HEK293 (cell line): ENCODE measurements around the gene CASKIN2.
A peak's percentile ranks its signal among the peaks of the same experiment; 100 is the strongest.

ENCODE experiments used
- BCL11B ChIP-seq: fragments of 450-650 bp; formaldehyde crosslinking; IDR thresholded peaks from 2 replicates; pipeline ENCODE4 v1.5.1; 2016; ENCODE audit warnings: low read depth, missing biosample characterization, missing genetic modification characterization
- BCL6B ChIP-seq: fragments of 450-650 bp; formaldehyde crosslinking; IDR thresholded peaks from 2 replicates; pipeline ENCODE4 v1.5.1; 2017; ENCODE audit warnings: missing biosample characterization, missing genetic modification characterization
- EGR2 ChIP-seq: fragments of 450-650 bp; formaldehyde crosslinking; IDR thresholded peaks from 2 replicates; pipeline ENCODE4 v1.5.1; 2016; ENCODE audit warnings: low read depth, missing biosample characterization, missing genetic modification characterization
- SP2 ChIP-seq: fragments of 450-650 bp; formaldehyde crosslinking; IDR thresholded peaks from 2 replicates; pipeline ENCODE4 v1.5.1; 2016; ENCODE audit warnings: missing biosample characterization, missing genetic modification characterization
- TCF7L2 ChIP-seq: IDR thresholded peaks from 2 replicates; pipeline ENCODE4 v1.6.1; 2011; ENCODE audit warnings: low read depth, mild to moderate bottlenecking, inconsistent platforms, low read length, moderate library complexity, borderline replicate concordance
- TRIM28 ChIP-seq: IDR thresholded peaks from 2 replicates; pipeline ENCODE4 v1.6.1; 2011; ENCODE audit warnings: low read length, control low read depth, borderline replicate concordance
- ZBTB6 ChIP-seq: fragments of 450-650 bp; formaldehyde crosslinking; IDR thresholded peaks from 2 replicates; pipeline ENCODE4 v1.5.1; 2017; ENCODE audit warnings: missing biosample characterization, missing genetic modification characterization
- ZFP41 ChIP-seq: fragments of 450-650 bp; formaldehyde crosslinking; IDR thresholded peaks from 2 replicates; pipeline ENCODE4 v1.5.1; 2016; ENCODE audit warnings: missing biosample characterization, missing genetic modification characterization, borderline replicate concordance
- ZFP69B ChIP-seq: fragments of 450-650 bp; formaldehyde crosslinking; IDR thresholded peaks from 2 replicates; pipeline ENCODE4 v1.5.1; 2016; ENCODE audit warnings: missing biosample characterization, missing genetic modification characterization
- ZNF140 ChIP-seq: fragments of 450-650 bp; formaldehyde crosslinking; IDR thresholded peaks from 2 replicates; pipeline ENCODE4 v1.5.1; 2016; ENCODE audit warnings: missing biosample characterization, missing genetic modification characterization
- ZNF174 ChIP-seq: fragments of 450-650 bp; formaldehyde crosslinking; IDR thresholded peaks from 2 replicates; pipeline ENCODE4 v1.5.0; 2017; ENCODE audit warnings: missing biosample characterization, mild to moderate bottlenecking, missing genetic modification characterization
- ZNF19 ChIP-seq: fragments of 450-650 bp; formaldehyde crosslinking; IDR thresholded peaks from 2 replicates; pipeline ENCODE4; 2016; ENCODE audit warnings: missing biosample characterization, missing genetic modification characterization, low read depth
- ZNF221 ChIP-seq: fragments of 450-650 bp; formaldehyde crosslinking; IDR thresholded peaks from 2 replicates; pipeline ENCODE4 v1.5.1; 2017; ENCODE audit warnings: missing biosample characterization, missing genetic modification characterization, borderline replicate concordance
- ZNF239 ChIP-seq: fragments of 450-650 bp; formaldehyde crosslinking; IDR thresholded peaks from 2 replicates; pipeline ENCODE4 v1.5.1; 2016; ENCODE audit warnings: missing biosample characterization, missing genetic modification characterization
- ZNF26 ChIP-seq: fragments of 450-650 bp; formaldehyde crosslinking; IDR thresholded peaks from 2 replicates; pipeline ENCODE4 v1.5.1; 2016; ENCODE audit warnings: missing biosample characterization, missing genetic modification characterization
- ZNF350 ChIP-seq: fragments of 450-650 bp; formaldehyde crosslinking; IDR thresholded peaks from 2 replicates; pipeline ENCODE4 v1.5.0; 2017; ENCODE audit warnings: missing biosample characterization, mild to moderate bottlenecking, missing genetic modification characterization
- ZNF354C ChIP-seq: fragments of 450-650 bp; formaldehyde crosslinking; IDR thresholded peaks from 2 replicates; pipeline ENCODE4 v1.5.1; 2016; ENCODE audit warnings: missing biosample characterization, missing genetic modification characterization, low read depth, borderline replicate concordance
- ZNF391 ChIP-seq: fragments of 450-650 bp; formaldehyde crosslinking; IDR thresholded peaks from 2 replicates; pipeline ENCODE4 v1.5.1; 2016; ENCODE audit warnings: low read depth, missing biosample characterization, missing genetic modification characterization, borderline replicate concordance
- ZNF510 ChIP-seq: fragments of 450-650 bp; formaldehyde crosslinking; IDR thresholded peaks from 2 replicates; pipeline ENCODE4 v1.5.1; 2018; ENCODE audit warnings: mild to moderate bottlenecking, missing genetic modification characterization, missing biosample characterization; ENCODE audit not compliant: insufficient replicate concordance
- ZNF558 ChIP-seq: fragments of 450-650 bp; formaldehyde crosslinking; IDR thresholded peaks from 2 replicates; pipeline ENCODE4 v1.5.1; 2016; ENCODE audit warnings: missing biosample characterization, missing genetic modification characterization
- ZNF560 ChIP-seq: fragments of 450-650 bp; formaldehyde crosslinking; IDR thresholded peaks from 2 replicates; pipeline ENCODE4 v1.5.1; 2017; ENCODE audit warnings: missing biosample characterization, missing genetic modification characterization, borderline replicate concordance
- ZNF561 ChIP-seq: fragments of 450-650 bp; IDR thresholded peaks from 2 replicates; pipeline ENCODE4 v1.5.1; 2018; ENCODE audit warnings: missing biosample characterization, missing genetic modification characterization, borderline replicate concordance
- ZNF626 ChIP-seq: fragments of 450-650 bp; sonication (Bioruptor Pico); formaldehyde crosslinking; IDR thresholded peaks from 2 replicates; pipeline ENCODE4 v1.5.1; 2018; ENCODE audit warnings: missing biosample characterization, missing genetic modification characterization, inconsistent platforms
- ZNF747 ChIP-seq: fragments of 450-650 bp; formaldehyde crosslinking; IDR thresholded peaks from 2 replicates; pipeline ENCODE4 v1.5.1; 2016; ENCODE audit warnings: missing biosample characterization, missing genetic modification characterization
- ZNF830 ChIP-seq: fragments of 450-650 bp; IDR thresholded peaks from 2 replicates; pipeline ENCODE4 v1.5.0; 2018; ENCODE audit warnings: missing biosample characterization, missing genetic modification characterization, low read depth, mild to moderate bottlenecking, moderate library complexity
- ZXDB ChIP-seq: fragments of 450-650 bp; formaldehyde crosslinking; IDR thresholded peaks from 2 replicates; pipeline ENCODE4 v1.5.1; 2016; ENCODE audit warnings: missing biosample characterization, missing genetic modification characterization
- TF ChIP-seq, protein P1 (sequence below): fragments of 450-650 bp; formaldehyde crosslinking; IDR thresholded peaks from 2 replicates; pipeline ENCODE4 v1.5.1; 2016; ENCODE audit warnings: missing biosample characterization, missing genetic modification characterization
- TF ChIP-seq, protein P2 (sequence below): fragments of 450-650 bp; formaldehyde crosslinking; IDR thresholded peaks from 2 replicates; pipeline ENCODE4 v1.5.1; 2016; ENCODE audit warnings: missing biosample characterization, missing genetic modification characterization
- TF ChIP-seq, protein P3 (sequence below): fragments of 450-650 bp; formaldehyde crosslinking; IDR thresholded peaks from 2 replicates; pipeline ENCODE4 v1.5.1; 2016; ENCODE audit warnings: missing biosample characterization, missing genetic modification characterization

The CASKIN2 gene

GRCh38 chr17:75456417-75457046 is 58.8 kb downstream of the CASKIN2 start, which contains the start of gene TMEM94 (continued):
- TF ChIP-seq, protein P1, sequence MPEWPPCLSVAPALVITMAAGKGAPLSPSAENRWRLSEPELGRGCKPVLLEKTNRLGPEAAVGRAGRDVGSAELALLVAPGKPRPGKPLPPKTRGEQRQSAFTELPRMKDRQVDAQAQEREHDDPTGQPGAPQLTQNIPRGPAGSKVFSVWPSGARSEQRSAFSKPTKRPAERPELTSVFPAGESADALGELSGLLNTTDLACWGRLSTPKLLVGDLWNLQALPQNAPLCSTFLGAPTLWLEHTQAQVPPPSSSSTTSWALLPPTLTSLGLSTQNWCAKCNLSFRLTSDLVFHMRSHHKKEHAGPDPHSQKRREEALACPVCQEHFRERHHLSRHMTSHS: no peak
- TF ChIP-seq ZNF239 (tag by site-specific recombination): no peak
- TF ChIP-seq ZXDB: no peak; the same call in none of the 2 replicates
- TF ChIP-seq EGR2 (tag by site-specific recombination): no peak
- TF ChIP-seq BCL11B (tag by site-specific recombination): no peak
- TF ChIP-seq ZNF561: peak; percentile 100
- TF ChIP-seq TCF7L2: no peak
- no peak for TF ChIP-seq ZNF354C (tag by site-specific recombination)
- TF ChIP-seq ZNF391 (tag by site-specific recombination): no peak; the same call in 1 of the 2 replicates
- peak; percentile 94 for TF ChIP-seq ZBTB6 (tag by site-specific recombination)
- TF ChIP-seq ZNF174 (tag by site-specific recombination): no peak
- TF ChIP-seq ZNF510 (tag by site-specific recombination): no peak
- no peak for TF ChIP-seq ZNF140
- no peak for TF ChIP-seq ZNF560
- no peak for TF ChIP-seq TRIM28
- TF ChIP-seq, protein P2, sequence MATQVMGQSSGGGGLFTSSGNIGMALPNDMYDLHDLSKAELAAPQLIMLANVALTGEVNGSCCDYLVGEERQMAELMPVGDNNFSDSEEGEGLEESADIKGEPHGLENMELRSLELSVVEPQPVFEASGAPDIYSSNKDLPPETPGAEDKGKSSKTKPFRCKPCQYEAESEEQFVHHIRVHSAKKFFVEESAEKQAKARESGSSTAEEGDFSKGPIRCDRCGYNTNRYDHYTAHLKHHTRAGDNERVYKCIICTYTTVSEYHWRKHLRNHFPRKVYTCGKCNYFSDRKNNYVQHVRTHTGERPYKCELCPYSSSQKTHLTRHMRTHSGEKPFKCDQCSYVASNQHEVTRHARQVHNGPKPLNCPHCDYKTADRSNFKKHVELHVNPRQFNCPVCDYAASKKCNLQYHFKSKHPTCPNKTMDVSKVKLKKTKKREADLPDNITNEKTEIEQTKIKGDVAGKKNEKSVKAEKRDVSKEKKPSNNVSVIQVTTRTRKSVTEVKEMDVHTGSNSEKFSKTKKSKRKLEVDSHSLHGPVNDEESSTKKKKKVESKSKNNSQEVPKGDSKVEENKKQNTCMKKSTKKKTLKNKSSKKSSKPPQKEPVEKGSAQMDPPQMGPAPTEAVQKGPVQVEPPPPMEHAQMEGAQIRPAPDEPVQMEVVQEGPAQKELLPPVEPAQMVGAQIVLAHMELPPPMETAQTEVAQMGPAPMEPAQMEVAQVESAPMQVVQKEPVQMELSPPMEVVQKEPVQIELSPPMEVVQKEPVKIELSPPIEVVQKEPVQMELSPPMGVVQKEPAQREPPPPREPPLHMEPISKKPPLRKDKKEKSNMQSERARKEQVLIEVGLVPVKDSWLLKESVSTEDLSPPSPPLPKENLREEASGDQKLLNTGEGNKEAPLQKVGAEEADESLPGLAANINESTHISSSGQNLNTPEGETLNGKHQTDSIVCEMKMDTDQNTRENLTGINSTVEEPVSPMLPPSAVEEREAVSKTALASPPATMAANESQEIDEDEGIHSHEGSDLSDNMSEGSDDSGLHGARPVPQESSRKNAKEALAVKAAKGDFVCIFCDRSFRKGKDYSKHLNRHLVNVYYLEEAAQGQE: no peak
- no peak for TF ChIP-seq ZNF626 (tag by site-specific recombination)
- no peak for TF ChIP-seq BCL6B
- no peak for TF ChIP-seq ZNF221 (tag by site-specific recombination)
- no peak for TF ChIP-seq ZNF26
- TF ChIP-seq ZNF558 (tag by site-specific recombination): no peak
- peak; percentile 98 for TF ChIP-seq SP2 (tag by site-specific recombination)
- TF ChIP-seq, protein P3, sequence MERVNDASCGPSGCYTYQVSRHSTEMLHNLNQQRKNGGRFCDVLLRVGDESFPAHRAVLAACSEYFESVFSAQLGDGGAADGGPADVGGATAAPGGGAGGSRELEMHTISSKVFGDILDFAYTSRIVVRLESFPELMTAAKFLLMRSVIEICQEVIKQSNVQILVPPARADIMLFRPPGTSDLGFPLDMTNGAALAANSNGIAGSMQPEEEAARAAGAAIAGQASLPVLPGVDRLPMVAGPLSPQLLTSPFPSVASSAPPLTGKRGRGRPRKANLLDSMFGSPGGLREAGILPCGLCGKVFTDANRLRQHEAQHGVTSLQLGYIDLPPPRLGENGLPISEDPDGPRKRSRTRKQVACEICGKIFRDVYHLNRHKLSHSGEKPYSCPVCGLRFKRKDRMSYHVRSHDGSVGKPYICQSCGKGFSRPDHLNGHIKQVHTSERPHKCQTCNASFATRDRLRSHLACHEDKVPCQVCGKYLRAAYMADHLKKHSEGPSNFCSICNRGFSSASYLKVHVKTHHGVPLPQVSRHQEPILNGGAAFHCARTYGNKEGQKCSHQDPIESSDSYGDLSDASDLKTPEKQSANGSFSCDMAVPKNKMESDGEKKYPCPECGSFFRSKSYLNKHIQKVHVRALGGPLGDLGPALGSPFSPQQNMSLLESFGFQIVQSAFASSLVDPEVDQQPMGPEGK (tag by site-specific recombination): peak; percentile 93
- TF ChIP-seq ZFP41: no peak
- TF ChIP-seq ZFP69B (tag by site-specific recombination): no peak
- no peak for TF ChIP-seq ZNF830 (tag by site-specific recombination)
- TF ChIP-seq ZNF19 (tag by site-specific recombination): no peak
- no peak for TF ChIP-seq ZNF350 (tag by site-specific recombination)
- TF ChIP-seq ZNF747 (tag by site-specific recombination): no peak
